ENCODE measurements around the gene KRTAP4-7. TPM values are rescaled to one million over a fixed set of nuclear protein-coding genes. Genes with fewer than 3 reads are reported as not detected.

Gene KRTAP4-7
- total and polyA plus RNA-seq, 2 experiments from 2014 or later, result not detected

GRCh38 chr17:41082626-41083025 lies 1.3 kb upstream of the KRTAP4-7 start:
- no peak overlapping the region for H3K27ac Mint-ChIP-seq
- H3K36me3 Mint-ChIP-seq (ENCODE audit: low read depth), result no peaks in the 10 kb centered on the region; the same call in 2 of the 3 replicates
- Histone ChIP-seq H4K20me1 (replicated peaks; ENCODE audit: insufficient read depth) (no peaks in the 10 kb centered on the region), H3K9me2 (ENCODE audit: insufficient read depth) (peaks cover 2% of the 10 kb centered on the region; the same call in 1 of the 2 replicates), H3K79me2 (replicated peaks; ENCODE audit: insufficient read depth) (no peaks in the 10 kb centered on the region), H3K4me1 (ENCODE audit: insufficient read depth) (no peaks in the 10 kb centered on the region; the same call in 1 of the 2 replicates), H3F3A (replicated peaks; ENCODE audit: low read depth) (no peaks in the 10 kb centered on the region), H2AFZ (no peak overlapping the region), H3K4me2 (no peak overlapping the region), H3K27me3 (ENCODE audit: insufficient read depth) (no peaks in the 10 kb centered on the region), H3K4me3 (no peak overlapping the region), H3K27ac (ENCODE audit: low read depth) (no peak overlapping the region), H3K36me3 (ENCODE audit: insufficient read depth) (no peaks in the 10 kb centered on the region)
- H3K4me1 Mint-ChIP-seq, result peaks cover 16% of the 10 kb centered on the region
- H3K4me3 Mint-ChIP-seq, result no peak overlapping the region
- ATAC-seq (no peak), DNase-seq (ENCODE audit: low spot score) (no peak)
- H3K27me3 Mint-ChIP-seq (ENCODE audit: insufficient read depth, low read depth, poor library complexity), result no peaks in the 10 kb centered on the region
- H3K9me3 Mint-ChIP-seq, result no peaks in the 10 kb centered on the region; the same call in 2 of the 3 replicates
- TF ChIP-seq REST (IDR thresholded peaks at IDR 0.05; ENCODE audit: unreplicated experiment) (no peak), NANOG (IDR thresholded peaks at IDR 0.05; ENCODE audit: borderline replicate concordance) (no peak), POLR2AphosphoS5 (IDR thresholded peaks at IDR 0.05; ENCODE audit: low read depth) (no peak), STAT1 (IDR thresholded peaks at IDR 0.05; ENCODE audit: unreplicated experiment) (no peak), ZNF114 (CRISPR knock-in tag; IDR thresholded peaks at IDR 0.05) (no peak), EZH2phosphoT487 (IDR thresholded peaks at IDR 0.05; ENCODE audit: unreplicated experiment) (no peak), CREB1 (CRISPR knock-in tag; IDR thresholded peaks at IDR 0.05; ENCODE audit: low read depth) (no peak), JUNB (IDR thresholded peaks at IDR 0.05; ENCODE audit: unreplicated experiment) (no peak), ZNF331 (CRISPR knock-in tag; IDR thresholded peaks at IDR 0.05; ENCODE audit: low read depth) (no peak), ZNF462 (CRISPR knock-in tag; IDR thresholded peaks at IDR 0.05) (no peak), EZH2 (IDR thresholded peaks at IDR 0.05; ENCODE audit: low read depth, unreplicated experiment) (no peak)
- TF ChIP-seq, protein P1, sequence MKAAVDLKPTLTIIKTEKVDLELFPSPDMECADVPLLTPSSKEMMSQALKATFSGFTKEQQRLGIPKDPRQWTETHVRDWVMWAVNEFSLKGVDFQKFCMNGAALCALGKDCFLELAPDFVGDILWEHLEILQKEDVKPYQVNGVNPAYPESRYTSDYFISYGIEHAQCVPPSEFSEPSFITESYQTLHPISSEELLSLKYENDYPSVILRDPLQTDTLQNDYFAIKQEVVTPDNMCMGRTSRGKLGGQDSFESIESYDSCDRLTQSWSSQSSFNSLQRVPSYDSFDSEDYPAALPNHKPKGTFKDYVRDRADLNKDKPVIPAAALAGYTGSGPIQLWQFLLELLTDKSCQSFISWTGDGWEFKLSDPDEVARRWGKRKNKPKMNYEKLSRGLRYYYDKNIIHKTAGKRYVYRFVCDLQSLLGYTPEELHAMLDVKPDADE (IDR thresholded peaks at IDR 0.05), result no peak
- TF ChIP-seq, protein P2, sequence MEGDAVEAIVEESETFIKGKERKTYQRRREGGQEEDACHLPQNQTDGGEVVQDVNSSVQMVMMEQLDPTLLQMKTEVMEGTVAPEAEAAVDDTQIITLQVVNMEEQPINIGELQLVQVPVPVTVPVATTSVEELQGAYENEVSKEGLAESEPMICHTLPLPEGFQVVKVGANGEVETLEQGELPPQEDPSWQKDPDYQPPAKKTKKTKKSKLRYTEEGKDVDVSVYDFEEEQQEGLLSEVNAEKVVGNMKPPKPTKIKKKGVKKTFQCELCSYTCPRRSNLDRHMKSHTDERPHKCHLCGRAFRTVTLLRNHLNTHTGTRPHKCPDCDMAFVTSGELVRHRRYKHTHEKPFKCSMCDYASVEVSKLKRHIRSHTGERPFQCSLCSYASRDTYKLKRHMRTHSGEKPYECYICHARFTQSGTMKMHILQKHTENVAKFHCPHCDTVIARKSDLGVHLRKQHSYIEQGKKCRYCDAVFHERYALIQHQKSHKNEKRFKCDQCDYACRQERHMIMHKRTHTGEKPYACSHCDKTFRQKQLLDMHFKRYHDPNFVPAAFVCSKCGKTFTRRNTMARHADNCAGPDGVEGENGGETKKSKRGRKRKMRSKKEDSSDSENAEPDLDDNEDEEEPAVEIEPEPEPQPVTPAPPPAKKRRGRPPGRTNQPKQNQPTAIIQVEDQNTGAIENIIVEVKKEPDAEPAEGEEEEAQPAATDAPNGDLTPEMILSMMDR (conservative IDR thresholded peaks at IDR 0.05; ENCODE audit: low read depth in 2 of 2), result no peak

All from GM23338 (cell line).